SU-DHL-6 (cell line): Measurements from ENCODE around the gene COL1A2.

Experiments
- H2AFZ ChIP-seq: fragments of 200-600 bp; sonication (generic); 2 replicates; pipeline ENCODE4 v1.6.1; 2014; ENCODE audit warnings: low read depth, mild to moderate bottlenecking, moderate library complexity, mixed read lengths, antibody characterized with exemption, low read length; ENCODE audit not compliant: severe bottlenecking
- H3F3A ChIP-seq: fragments of 200-600 bp; shearing (Covaris generic); 2 replicates; pipeline ENCODE4 v1.6.0; 2016; ENCODE audit warnings: antibody characterized with exemption, mild to moderate bottlenecking; ENCODE audit not compliant: insufficient read depth
- H3K27ac ChIP-seq: fragments of 200-600 bp; sonication (generic); 2 replicates; pipeline ENCODE4 v1.5.1; 2016; ENCODE audit warnings: low read depth, mild to moderate bottlenecking, low read length, moderate library complexity, mixed read lengths
- H3K27me3 ChIP-seq: fragments of 200-600 bp; sonication (generic), shearing (Covaris generic); 2 replicates; pipeline ENCODE4 v1.6.0; 2014; ENCODE audit warnings: mild to moderate bottlenecking, low read length
- H3K36me3 ChIP-seq: fragments of 200-600 bp; sonication (generic); 2 replicates; pipeline ENCODE4 v1.6.1; 2014; ENCODE audit warnings: mild to moderate bottlenecking, low read length, mixed read lengths
- H3K4me2 ChIP-seq: fragments of 300-600, 200-600 bp; shearing (Covaris generic), sonication (generic); 2 replicates; pipeline ENCODE4 v1.6.0; 2014; ENCODE audit warnings: low read length, low read depth, mild to moderate bottlenecking; ENCODE audit not compliant: poor library complexity, severe bottlenecking
- H3K4me3 ChIP-seq: fragments of 200-600 bp; sonication (generic); 2 replicates; pipeline ENCODE4 v1.5.1; 2014; ENCODE audit warnings: antibody characterized with exemption, low read length, mild to moderate bottlenecking, mixed read lengths; ENCODE audit not compliant: insufficient read depth, poor library complexity, severe bottlenecking
- H3K79me2 ChIP-seq: fragments of 200-600 bp; sonication (generic); 2 replicates; pipeline ENCODE4 v1.6.1; 2014; ENCODE audit warnings: mild to moderate bottlenecking, low read length, moderate library complexity; ENCODE audit not compliant: insufficient read depth
- H3K9ac ChIP-seq: fragments of 200-600 bp; sonication (generic); 2 replicates; pipeline ENCODE4 v1.7.0; 2014; ENCODE audit warnings: mild to moderate bottlenecking, low read length
- H3K9me2 ChIP-seq: fragments of 200-600 bp; sonication (generic); replicated peaks from 2 replicates; pipeline ENCODE4 v1.6.1; 2014; ENCODE audit warnings: low read length; ENCODE audit not compliant: insufficient read depth
- H3K9me3 ChIP-seq: fragments of 200-600 bp; sonication (generic); 2 replicates; pipeline ENCODE4 v1.6.1; 2014; ENCODE audit warnings: low read length, mixed read lengths; ENCODE audit not compliant: insufficient read depth
- H4K20me1 ChIP-seq: fragments of 200-600 bp; sonication (generic); 2 replicates; pipeline ENCODE4 v1.6.1; 2014; ENCODE audit warnings: low read depth, mild to moderate bottlenecking, antibody characterized with exemption, low read length, moderate library complexity, mixed read lengths
- EZH2phosphoT487 ChIP-seq: fragments of 200-600 bp; sonication (generic), shearing (Covaris generic); conservative IDR thresholded peaks from 2 replicates; pipeline ENCODE4 v1.6.1; 2018; ENCODE audit warnings: mild to moderate bottlenecking, antibody characterized with exemption, low read length, moderate library complexity, mixed read lengths
- TF ChIP-seq, protein P1 (sequence below): fragments of 200-600 bp; sonication (generic); IDR thresholded peaks from one replicate; pipeline ENCODE4 v1.5.1; 2017; ENCODE audit warnings: antibody characterized with exemption, mild to moderate bottlenecking, low read length, moderate library complexity; ENCODE audit not compliant: insufficient read depth, poor library complexity, severe bottlenecking

COL1A2 gene

DNA sequence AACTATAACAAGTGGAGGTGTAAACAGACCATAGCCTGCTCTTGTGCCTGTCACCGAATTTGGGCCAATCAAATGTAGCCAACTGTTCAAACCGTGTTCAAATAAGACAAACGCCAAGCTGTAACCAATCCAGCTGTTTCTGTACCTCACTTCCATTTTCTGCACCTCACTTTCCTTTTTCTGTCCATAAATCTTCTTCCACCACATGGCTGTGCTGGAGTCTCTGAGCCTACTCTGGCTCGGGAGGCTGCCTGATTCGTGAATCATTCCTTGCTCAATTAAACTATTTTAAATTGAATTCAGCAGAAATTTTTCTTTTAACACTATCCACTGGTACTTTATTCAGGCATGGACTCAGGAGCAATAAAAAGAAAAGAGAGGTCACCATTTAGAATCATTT lies 29.9 kb upstream of the COL1A2 start:
- H3F3A ChIP-seq = no peaks in the 10 kb centered on the region
- no peak overlapping the region for H3K4me3 ChIP-seq
- no peaks in the 10 kb centered on the region for H3K79me2 ChIP-seq
- TF ChIP-seq, protein P1, sequence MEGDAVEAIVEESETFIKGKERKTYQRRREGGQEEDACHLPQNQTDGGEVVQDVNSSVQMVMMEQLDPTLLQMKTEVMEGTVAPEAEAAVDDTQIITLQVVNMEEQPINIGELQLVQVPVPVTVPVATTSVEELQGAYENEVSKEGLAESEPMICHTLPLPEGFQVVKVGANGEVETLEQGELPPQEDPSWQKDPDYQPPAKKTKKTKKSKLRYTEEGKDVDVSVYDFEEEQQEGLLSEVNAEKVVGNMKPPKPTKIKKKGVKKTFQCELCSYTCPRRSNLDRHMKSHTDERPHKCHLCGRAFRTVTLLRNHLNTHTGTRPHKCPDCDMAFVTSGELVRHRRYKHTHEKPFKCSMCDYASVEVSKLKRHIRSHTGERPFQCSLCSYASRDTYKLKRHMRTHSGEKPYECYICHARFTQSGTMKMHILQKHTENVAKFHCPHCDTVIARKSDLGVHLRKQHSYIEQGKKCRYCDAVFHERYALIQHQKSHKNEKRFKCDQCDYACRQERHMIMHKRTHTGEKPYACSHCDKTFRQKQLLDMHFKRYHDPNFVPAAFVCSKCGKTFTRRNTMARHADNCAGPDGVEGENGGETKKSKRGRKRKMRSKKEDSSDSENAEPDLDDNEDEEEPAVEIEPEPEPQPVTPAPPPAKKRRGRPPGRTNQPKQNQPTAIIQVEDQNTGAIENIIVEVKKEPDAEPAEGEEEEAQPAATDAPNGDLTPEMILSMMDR = no peak
- no peak for TF ChIP-seq EZH2phosphoT487
- no peaks in the 10 kb centered on the region for H3K36me3 ChIP-seq
- no peaks in the 10 kb centered on the region for H4K20me1 ChIP-seq
- H3K4me2 ChIP-seq = no peak overlapping the region
- H3K9me2 ChIP-seq = no peaks in the 10 kb centered on the region
- H3K27me3 ChIP-seq = no peaks in the 10 kb centered on the region
- H3K9me3 ChIP-seq = no peaks in the 10 kb centered on the region
- H3K27ac ChIP-seq = no peak overlapping the region
- no peak overlapping the region for H3K9ac ChIP-seq
- no peak overlapping the region for H2AFZ ChIP-seq

DNA sequence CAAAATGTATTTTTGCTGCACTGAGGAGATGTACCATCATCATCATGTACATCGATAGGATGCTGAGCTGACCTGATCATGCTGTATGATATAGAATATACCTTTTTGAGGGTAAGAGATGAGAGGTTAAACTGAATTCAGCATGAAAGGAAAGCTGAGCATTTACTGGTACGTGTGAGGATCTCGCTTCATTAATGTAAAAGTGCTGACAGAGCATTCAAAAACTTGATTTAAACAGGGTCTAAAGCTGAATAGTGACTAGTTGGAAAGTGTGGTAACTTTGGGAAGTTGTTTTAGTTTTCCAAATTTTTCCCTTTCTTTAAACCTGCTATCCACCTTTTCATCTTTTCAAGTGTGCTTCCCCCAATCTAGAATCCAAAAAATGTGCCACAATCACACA lies 28.5 kb upstream of the COL1A2 start:
- no peaks in the 10 kb centered on the region for H3K36me3 ChIP-seq
- H3K27ac ChIP-seq = no peak overlapping the region
- no peak overlapping the region for H3K4me3 ChIP-seq
- TF ChIP-seq, protein P1 = no peak
- no peak for TF ChIP-seq EZH2phosphoT487
- no peaks in the 10 kb centered on the region for H3F3A ChIP-seq
- H3K9ac ChIP-seq = no peak overlapping the region
- no peaks in the 10 kb centered on the region for H3K27me3 ChIP-seq
- H3K9me2 ChIP-seq = no peaks in the 10 kb centered on the region
- no peaks in the 10 kb centered on the region for H3K79me2 ChIP-seq
- no peak overlapping the region for H2AFZ ChIP-seq
- H3K9me3 ChIP-seq = no peaks in the 10 kb centered on the region
- H4K20me1 ChIP-seq = no peaks in the 10 kb centered on the region
- no peak overlapping the region for H3K4me2 ChIP-seq

DNA sequence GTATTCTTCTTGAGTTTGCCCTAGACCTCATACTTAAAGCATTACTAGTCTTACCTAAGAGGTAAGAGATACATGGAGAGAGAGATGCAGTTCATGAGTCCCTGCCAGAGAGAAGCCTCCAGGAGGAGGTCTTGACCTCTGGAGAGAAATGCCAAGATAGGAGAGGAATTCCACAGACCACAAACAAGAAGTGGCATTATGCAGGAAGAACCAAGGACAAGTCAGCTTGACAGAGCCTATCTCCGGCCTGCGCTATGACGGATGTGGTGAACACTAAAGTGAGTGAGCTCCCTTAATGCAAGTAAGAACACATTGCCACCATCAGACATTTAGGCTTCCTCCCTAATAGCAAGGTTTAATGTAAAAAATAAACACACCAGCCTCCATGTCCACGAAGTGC lies 27.9 kb upstream of the COL1A2 start:
- no peaks in the 10 kb centered on the region for H3K27me3 ChIP-seq
- no peak overlapping the region for H3K4me3 ChIP-seq
- no peaks in the 10 kb centered on the region for H3K9me3 ChIP-seq
- H3K27ac ChIP-seq = no peak overlapping the region
- no peaks in the 10 kb centered on the region for H4K20me1 ChIP-seq
- H3K9ac ChIP-seq = no peak overlapping the region
- no peak overlapping the region for H3K4me2 ChIP-seq
- H3K36me3 ChIP-seq = no peaks in the 10 kb centered on the region
- H3K79me2 ChIP-seq = no peaks in the 10 kb centered on the region
- no peaks in the 10 kb centered on the region for H3F3A ChIP-seq
- TF ChIP-seq EZH2phosphoT487 = no peak
- TF ChIP-seq, protein P1 = no peak
- H2AFZ ChIP-seq = no peak overlapping the region
- H3K9me2 ChIP-seq = no peaks in the 10 kb centered on the region
